Measurements from ENCODE around the gene THOP1. TPM values are rescaled to one million over a fixed set of nuclear protein-coding genes. Genes with fewer than 3 reads are reported as not detected.

THOP1 gene
- total RNA-seq, 1 donor from 2014 or later = 45.2 TPM

DNA sequence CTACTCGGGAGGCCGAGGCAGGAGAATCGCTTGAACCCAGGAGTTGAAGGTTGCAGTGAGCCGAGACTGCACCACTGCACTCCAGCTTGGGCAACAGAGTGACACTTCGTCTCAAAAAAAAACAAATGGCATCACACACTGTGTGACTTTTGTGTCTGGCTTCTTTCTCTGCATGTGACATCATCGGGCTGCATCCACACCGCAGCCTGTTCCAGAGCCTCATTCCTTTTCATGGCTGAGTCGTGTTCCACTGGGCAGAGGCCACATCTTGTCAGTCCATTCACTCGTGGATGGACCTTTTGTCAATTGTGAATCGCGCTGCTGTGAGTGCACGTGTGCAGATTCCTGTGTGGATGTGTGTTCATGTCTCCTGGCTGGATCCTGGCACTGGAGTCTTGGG is 8.3 kb downstream of the THOP1 start:
- no peak overlapping the region for H3K4me3 Mint-ChIP-seq (ENCODE audit: unreplicated experiment)
- DNase-seq (ENCODE audit: extremely low spot score, unreplicated experiment) = no peak
- peaks cover 8% of the 10 kb centered on the region for H3K36me3 Mint-ChIP-seq (ENCODE audit: unreplicated experiment)
- H3K9me3 Mint-ChIP-seq (ENCODE audit: unreplicated experiment) = no peaks in the 10 kb centered on the region
- H3K27ac Mint-ChIP-seq (ENCODE audit: unreplicated experiment) = no peak overlapping the region
- H3K4me1 Mint-ChIP-seq (ENCODE audit: unreplicated experiment) = no peaks in the 10 kb centered on the region
- H3K27me3 Mint-ChIP-seq (ENCODE audit: unreplicated experiment) = no peaks in the 10 kb centered on the region
- TF ChIP-seq, protein P1, sequence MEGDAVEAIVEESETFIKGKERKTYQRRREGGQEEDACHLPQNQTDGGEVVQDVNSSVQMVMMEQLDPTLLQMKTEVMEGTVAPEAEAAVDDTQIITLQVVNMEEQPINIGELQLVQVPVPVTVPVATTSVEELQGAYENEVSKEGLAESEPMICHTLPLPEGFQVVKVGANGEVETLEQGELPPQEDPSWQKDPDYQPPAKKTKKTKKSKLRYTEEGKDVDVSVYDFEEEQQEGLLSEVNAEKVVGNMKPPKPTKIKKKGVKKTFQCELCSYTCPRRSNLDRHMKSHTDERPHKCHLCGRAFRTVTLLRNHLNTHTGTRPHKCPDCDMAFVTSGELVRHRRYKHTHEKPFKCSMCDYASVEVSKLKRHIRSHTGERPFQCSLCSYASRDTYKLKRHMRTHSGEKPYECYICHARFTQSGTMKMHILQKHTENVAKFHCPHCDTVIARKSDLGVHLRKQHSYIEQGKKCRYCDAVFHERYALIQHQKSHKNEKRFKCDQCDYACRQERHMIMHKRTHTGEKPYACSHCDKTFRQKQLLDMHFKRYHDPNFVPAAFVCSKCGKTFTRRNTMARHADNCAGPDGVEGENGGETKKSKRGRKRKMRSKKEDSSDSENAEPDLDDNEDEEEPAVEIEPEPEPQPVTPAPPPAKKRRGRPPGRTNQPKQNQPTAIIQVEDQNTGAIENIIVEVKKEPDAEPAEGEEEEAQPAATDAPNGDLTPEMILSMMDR (IDR thresholded peaks at IDR 0.05) = no peak

DNA sequence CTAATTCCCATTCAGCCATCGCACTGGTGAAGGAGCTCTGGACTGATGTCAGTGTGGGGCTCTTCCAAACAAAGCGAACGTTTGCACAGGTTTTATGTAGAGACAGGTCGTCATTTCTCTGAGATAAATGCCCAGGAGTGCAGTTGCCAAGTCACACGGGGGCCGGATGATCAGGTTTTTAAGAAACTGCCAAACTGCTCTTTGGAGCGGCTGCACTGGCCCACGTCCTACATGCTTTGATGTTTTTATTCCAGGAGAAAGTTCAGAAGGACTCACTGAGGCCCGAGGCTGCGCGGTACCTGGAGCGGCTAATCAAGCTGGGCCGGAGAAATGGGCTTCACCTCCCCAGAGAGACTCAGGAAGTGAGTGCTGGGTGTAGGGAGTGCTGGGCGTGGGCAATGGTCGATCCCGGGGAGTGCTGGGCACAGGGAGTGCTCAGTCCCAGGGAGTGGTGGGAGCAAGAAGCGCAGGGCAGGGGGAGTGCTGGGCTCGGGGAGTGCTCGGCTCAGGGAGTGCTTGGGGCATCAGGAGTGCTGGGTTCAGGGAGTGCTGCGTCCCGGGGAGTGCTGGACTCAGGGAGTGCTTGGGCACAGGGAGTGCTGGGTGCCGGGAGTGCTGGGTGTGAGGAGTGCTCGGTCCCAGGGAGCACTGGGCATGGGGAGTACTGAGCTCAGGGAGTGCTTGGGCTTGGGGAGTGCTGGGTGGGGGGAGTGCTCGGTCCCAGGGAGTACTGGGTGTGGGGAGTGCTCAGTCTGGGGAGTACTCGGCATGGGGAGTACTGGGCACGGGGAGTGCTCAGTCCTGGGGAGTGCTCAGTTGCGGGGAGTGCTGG is 10.7 kb downstream of the THOP1 start:
- Mint-ChIP-seq H3K4me1 (ENCODE audit: unreplicated experiment) (no peaks in the 10 kb centered on the region), H3K27me3 (ENCODE audit: unreplicated experiment) (no peaks in the 10 kb centered on the region), H3K36me3 (ENCODE audit: unreplicated experiment) (peaks cover 8% of the 10 kb centered on the region), H3K4me3 (ENCODE audit: unreplicated experiment) (no peak overlapping the region), H3K27ac (ENCODE audit: unreplicated experiment) (no peak overlapping the region), H3K9me3 (ENCODE audit: unreplicated experiment) (no peaks in the 10 kb centered on the region)
- TF ChIP-seq, protein P1 (IDR thresholded peaks at IDR 0.05) = no peak
- DNase-seq (ENCODE audit: extremely low spot score, unreplicated experiment) = no peak

DNA sequence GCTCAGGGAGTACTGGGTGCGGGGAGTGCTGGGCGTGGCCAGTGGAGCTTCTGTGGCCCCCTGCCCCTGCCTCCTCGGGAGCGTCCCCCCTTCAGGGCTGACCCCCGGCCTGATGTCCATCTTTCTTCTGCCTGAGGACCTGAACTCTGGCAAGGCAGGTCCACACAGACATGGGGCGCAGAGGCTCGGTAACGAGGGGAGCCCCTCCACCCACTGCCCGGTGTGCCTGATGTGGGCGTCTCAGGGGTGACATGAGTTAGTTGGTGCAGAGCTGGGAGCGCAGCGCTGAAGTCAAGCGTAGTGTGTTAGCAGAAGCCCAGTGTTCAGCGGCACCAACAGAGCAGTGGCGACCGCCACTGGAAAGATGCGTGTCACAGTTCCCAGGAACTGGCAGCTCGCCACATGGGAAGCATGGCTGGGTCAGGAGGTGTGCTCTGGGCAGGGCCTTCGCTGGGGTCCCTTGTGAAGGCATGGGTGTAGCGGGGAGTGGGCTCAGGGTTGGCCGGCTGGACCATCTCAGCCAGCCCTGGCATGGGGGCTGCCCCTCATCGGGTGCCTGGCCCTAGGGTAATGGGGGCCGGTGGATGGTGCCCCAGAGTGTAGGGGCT is 11.5 kb downstream of the THOP1 start:
- H3K27me3 Mint-ChIP-seq (ENCODE audit: unreplicated experiment) = no peaks in the 10 kb centered on the region
- TF ChIP-seq, protein P1 (IDR thresholded peaks at IDR 0.05) = no peak
- no peaks in the 10 kb centered on the region for H3K9me3 Mint-ChIP-seq (ENCODE audit: unreplicated experiment)
- no peaks in the 10 kb centered on the region for H3K4me1 Mint-ChIP-seq (ENCODE audit: unreplicated experiment)
- H3K4me3 Mint-ChIP-seq (ENCODE audit: unreplicated experiment) = no peak overlapping the region
- H3K27ac Mint-ChIP-seq (ENCODE audit: unreplicated experiment) = no peak overlapping the region
- H3K36me3 Mint-ChIP-seq (ENCODE audit: unreplicated experiment) = peaks cover 8% of the 10 kb centered on the region
- DNase-seq (ENCODE audit: extremely low spot score, unreplicated experiment) = no peak

DNA sequence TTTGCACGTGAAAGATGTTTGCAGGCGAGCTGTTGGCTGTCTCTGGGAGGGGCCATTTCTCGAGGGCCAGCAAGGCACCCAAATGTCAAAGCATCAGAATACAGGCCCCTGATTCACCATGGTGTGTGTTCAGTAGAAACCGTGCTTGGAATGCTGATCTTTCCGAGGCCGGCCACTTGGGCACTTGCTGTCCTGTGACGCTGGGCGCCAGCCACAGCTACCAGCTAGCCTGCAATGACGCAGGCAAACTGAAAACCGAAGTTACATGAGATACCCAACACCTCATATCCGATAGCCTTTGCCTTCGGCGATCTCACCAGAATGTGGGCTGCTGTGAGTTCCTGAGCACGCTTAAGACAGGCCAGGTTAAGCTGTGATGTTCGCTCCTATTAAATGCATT is 12.0 kb downstream of the THOP1 start:
- H3K4me3 Mint-ChIP-seq (ENCODE audit: unreplicated experiment) = no peak overlapping the region
- H3K4me1 Mint-ChIP-seq (ENCODE audit: unreplicated experiment) = no peaks in the 10 kb centered on the region
- no peak overlapping the region for H3K27ac Mint-ChIP-seq (ENCODE audit: unreplicated experiment)
- peaks cover 8% of the 10 kb centered on the region for H3K36me3 Mint-ChIP-seq (ENCODE audit: unreplicated experiment)
- no peak for DNase-seq (ENCODE audit: extremely low spot score, unreplicated experiment)
- no peaks in the 10 kb centered on the region for H3K27me3 Mint-ChIP-seq (ENCODE audit: unreplicated experiment)
- no peaks in the 10 kb centered on the region for H3K9me3 Mint-ChIP-seq (ENCODE audit: unreplicated experiment)
- TF ChIP-seq, protein P1 (IDR thresholded peaks at IDR 0.05) = no peak

DNA sequence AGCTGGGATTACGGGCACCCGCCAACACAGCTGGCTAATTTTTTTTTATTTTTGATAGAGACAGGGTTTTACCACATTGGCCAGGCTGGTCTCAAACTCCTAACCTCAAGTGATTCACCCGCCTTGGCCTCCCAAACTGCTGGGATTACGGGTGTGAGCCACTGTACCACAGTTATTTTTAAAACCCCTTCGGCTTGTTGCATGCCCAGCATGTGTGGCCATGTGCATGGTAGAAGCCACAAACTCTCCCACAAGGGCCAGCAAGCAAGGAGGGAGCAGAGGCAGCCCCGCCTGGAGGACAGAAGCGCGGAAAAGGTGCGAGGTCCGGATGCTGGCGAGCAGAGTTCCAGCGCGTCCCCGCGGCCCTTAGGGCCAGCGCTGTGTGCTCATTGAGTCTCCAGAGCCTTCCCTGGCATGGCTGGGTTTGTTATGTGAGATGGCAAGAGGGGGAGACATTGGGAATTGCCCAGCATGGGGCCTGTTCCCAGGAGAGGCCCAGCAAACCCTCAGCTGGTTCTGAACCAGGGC is 12.9 kb downstream of the THOP1 start:
- H3K4me3 Mint-ChIP-seq (ENCODE audit: unreplicated experiment) = no peak overlapping the region
- no peak overlapping the region for H3K27ac Mint-ChIP-seq (ENCODE audit: unreplicated experiment)
- TF ChIP-seq, protein P1 (IDR thresholded peaks at IDR 0.05) = no peak
- no peaks in the 10 kb centered on the region for H3K4me1 Mint-ChIP-seq (ENCODE audit: unreplicated experiment)
- DNase-seq (ENCODE audit: extremely low spot score, unreplicated experiment) = no peak
- no peaks in the 10 kb centered on the region for H3K27me3 Mint-ChIP-seq (ENCODE audit: unreplicated experiment)
- peaks cover 12% of the 10 kb centered on the region for H3K36me3 Mint-ChIP-seq (ENCODE audit: unreplicated experiment)
- H3K9me3 Mint-ChIP-seq (ENCODE audit: unreplicated experiment) = no peaks in the 10 kb centered on the region
